NB4 (cell line): ENCODE results near the gene CIB1.

ENCODE experiments used
- DNase-seq: peaks from one replicate; pipeline ENCODE4 v3.0.0; 2010; ENCODE audit warnings: low read depth
- H3K4me3 ChIP-seq: one replicate; pipeline ENCODE4 v1.5.1; 2011; ENCODE audit warnings: mild to moderate bottlenecking, low read depth, low read length, moderate library complexity
- CTCF ChIP-seq: IDR thresholded peaks from one replicate; pipeline ENCODE4 v1.5.1; 2012; ENCODE audit warnings: low read depth, low read length
- MAX ChIP-seq: IDR thresholded peaks from 2 replicates; pipeline ENCODE4 v1.6.1; 2011; ENCODE audit warnings: low read depth, low read length
- MYC ChIP-seq: IDR thresholded peaks from 2 replicates; pipeline ENCODE4 v1.6.1; 2011; ENCODE audit warnings: low read depth, low read length
- POLR2A ChIP-seq: IDR thresholded peaks from 2 replicates; pipeline ENCODE4 v1.6.1; 2011; ENCODE audit warnings: mild to moderate bottlenecking; ENCODE audit not compliant: insufficient read length; ENCODE audit errors: extremely low read depth

Gene CIB1

GRCh38 chr15:90227816-90228772, 5.6 kb downstream of the CIB1 start:
- no peak for DNase-seq
- TF ChIP-seq MYC (no peak), POLR2A (no peak), CTCF (no peak), MAX (no peak)
- no peak overlapping the region for H3K4me3 ChIP-seq

GRCh38 chr15:90227336-90227735, 6.4 kb downstream of the CIB1 start:
- no peak for TF ChIP-seq MAX
- TF ChIP-seq POLR2A = no peak
- TF ChIP-seq MYC = no peak
- no peak for TF ChIP-seq CTCF
- no peak for DNase-seq
- H3K4me3 ChIP-seq = no peak overlapping the region

GRCh38 chr15:90225504-90226234, 8.1 kb downstream of the CIB1 start:
- TF ChIP-seq MAX (no peak), CTCF (no peak), POLR2A (no peak), MYC (no peak)
- no peak for DNase-seq

GRCh38 chr15:90225047-90225446, 8.7 kb downstream of the CIB1 start:
- no peak overlapping the region for H3K4me3 ChIP-seq
- DNase-seq = no peak
- TF ChIP-seq CTCF (no peak), POLR2A (no peak), MYC (no peak), MAX (no peak)

More at GRCh38 chr15:90225504-90226234, 8.1 kb downstream of the CIB1 start:
- no peak overlapping the region for H3K4me3 ChIP-seq

- TF ChIP-seq CTCF = no peak
- no peak for TF ChIP-seq MYC
- TF ChIP-seq MAX = no peak
- TF ChIP-seq POLR2A = no peak
- DNase-seq = no peak
- H3K4me3 ChIP-seq = no peak overlapping the region
Observed at GRCh38 chr15:90223441-90224165, 10.1 kb downstream of the CIB1 start.
